Panc1 (cell line): ENCODE data around the gene KCNIP4. TPM values are rescaled to one million over a fixed set of nuclear protein-coding genes. Genes with fewer than 3 reads are reported as not detected.

ENCODE experiments used
- ATAC-seq: fragments of 200-7000 bp; cut with Tn5 transposase; 2 replicates; pipeline ENCODE4 v1.9.1; 2020; ENCODE audit warnings: mild to moderate bottlenecking, moderate library complexity
- BruUV-seq: library from RNA; stranded (reverse); fragments of 400-500 nt; replicated peaks from 2 replicates; lab custom pipeline; 2021; lab: Mats Ljungman, UMichigan
- CTCF ChIA-PET: fragments of 300-600 bp; sonication (Branson Sonifier 250); formaldehyde crosslinking; loops from one replicate; lab custom pipeline; 2022; ENCODE audit warnings: antibody characterized with exemption; lab: Charles Lee
- POLR2A ChIA-PET: fragments of 300-600 bp; sonication (Branson Sonifier 250); formaldehyde crosslinking; loops from one replicate; lab custom pipeline; 2022; ENCODE audit warnings: antibody characterized with exemption; lab: Charles Lee
- DNase-seq: peaks from one replicate; pipeline ENCODE4 v3.0.0-alpha.2; 2010; ENCODE audit warnings: low read depth, low spot score
- H3K27ac ChIP-seq: 2 replicates; pipeline ENCODE4 v1.5.1; 2011; ENCODE audit warnings: mild to moderate bottlenecking, low read length, inconsistent platforms
- H3K27me3 ChIP-seq: fragments of 200-500 bp; sonication (Bioruptor generic); 2 replicates; pipeline ENCODE4 v1.6.0; 2014; ENCODE audit warnings: low read length, inconsistent platforms; ENCODE audit not compliant: control insufficient read depth, insufficient read depth
- H3K36me3 ChIP-seq: fragments of 200-500 bp; sonication (Bioruptor generic); 2 replicates; pipeline ENCODE4 v1.5.1; 2014; ENCODE audit warnings: inconsistent platforms, mild to moderate bottlenecking, low read length, moderate library complexity; ENCODE audit not compliant: control insufficient read depth, insufficient read depth
- H3K4me1 ChIP-seq: 2 replicates; pipeline ENCODE4 v1.5.1; 2011; ENCODE audit warnings: inconsistent platforms, mild to moderate bottlenecking, low read length, moderate library complexity; ENCODE audit not compliant: control insufficient read depth, insufficient read depth
- H3K4me3 ChIP-seq, 2 experiments: 2 replicates each; pipeline ENCODE4 v1.5.1; 2011 to 2012; ENCODE audit warnings: low read depth in 2 of 2, low read length in 2 of 2, mild to moderate bottlenecking in 2 of 2, inconsistent platforms in 1 of 2, moderate library complexity in 1 of 2
- H3K9me3 ChIP-seq: fragments of 200-500 bp; sonication (Bioruptor generic); 2 replicates; pipeline ENCODE4 v1.5.1; 2014; ENCODE audit warnings: low read depth, mild to moderate bottlenecking, inconsistent platforms, low read length, moderate library complexity; ENCODE audit not compliant: control insufficient read depth, insufficient read depth
- CTCF ChIP-seq: fragments of 450-650 bp; IDR thresholded peaks from 2 replicates; pipeline ENCODE4 v1.5.1; 2017; ENCODE audit warnings: mild to moderate bottlenecking
- POLR2AphosphoS5 ChIP-seq: IDR thresholded peaks from 2 replicates; pipeline ENCODE4 v1.6.1; 2012; ENCODE audit warnings: mild to moderate bottlenecking, low read depth, low read length, moderate library complexity
- REST ChIP-seq, 2 experiments: IDR thresholded peaks; 2 replicates each; pipeline ENCODE4 v1.6.1; 2011 to 2012; ENCODE audit warnings: low read depth in 2 of 2, control low read depth in 1 of 2, low read length in 1 of 2, mild to moderate bottlenecking in 1 of 2, moderate library complexity in 1 of 2; ENCODE audit not compliant: insufficient read depth in 1 of 2
- SIN3A ChIP-seq: IDR thresholded peaks from 2 replicates; pipeline ENCODE4 v1.6.1; 2012; ENCODE audit warnings: low read depth, mild to moderate bottlenecking, low read length, moderate library complexity, borderline replicate concordance; ENCODE audit not compliant: insufficient read depth
- TCF7L2 ChIP-seq: IDR thresholded peaks from 2 replicates; pipeline ENCODE4 v1.6.1; 2011; ENCODE audit warnings: mild to moderate bottlenecking, low read depth, low read length, inconsistent platforms
- in situ Hi-C: cut with HindIII; loops from 2 replicates; pipeline ENCODE4 v1.10.0; 2016; ENCODE audit warnings: low sequenced_read_pairs, low pct_unique_long_range_greater_than_20kb
- intact Hi-C: fragments of 100-400 bp; cut with micrococcal nuclease; formaldehyde crosslinking; loops from one replicate; pipeline ENCODE4 v1.10.0; 2022; ENCODE audit not compliant: unreplicated experiment
- total RNA-seq: library from RNA; stranded (reverse); gene quantifications from one replicate; pipeline ENCODE4 v1.2.1, GENCODE V29; 2021; ENCODE audit not compliant: unreplicated experiment

KCNIP4 gene
- total RNA-seq, 1 experiment from 2014 or later = not detected

- H3K9me3 ChIP-seq = no peaks in the 10 kb centered on the region
- intact Hi-C loops (no loop called here), in situ Hi-C loops (no loop called here)
- H3K36me3 ChIP-seq = peaks cover 8% of the 10 kb centered on the region
- ATAC-seq (peak; percentile 100), DNase-seq (peak; percentile 55)
- ChIA-PET POLR2A (no interaction called here), CTCF (interaction anchor here (0.6 kb wide), 1 partner anchor 25 kb away, joined by 3 read pairs; no protein-coding TSS in a partner anchor)
- H3K27ac ChIP-seq = peak within 1 kb of the TSS; percentile 87
- H3K4me3 ChIP-seq = peak within 1 kb of the TSS; percentile 79 to 85
- no TSS peak for BruUV-seq
- H3K27me3 ChIP-seq = no peaks in the 10 kb centered on the region
- peaks cover 6% of the 10 kb centered on the region; the same call in 1 of the 2 replicates for H3K4me1 ChIP-seq
- TF ChIP-seq SIN3A = 0 out of 2 replicates have a peak, but pooled peaks have one; percentile 69
- no peak for TF ChIP-seq REST (IDR thresholded peaks at IDR 0.05; ENCODE audit: insufficient read depth in 1 of 2, low read depth in 2 of 2, low read length in 1 of 2)
- peak; percentile 48; the same call in 1 of the 2 replicates for TF ChIP-seq TCF7L2
- TF ChIP-seq POLR2AphosphoS5 = peak; percentile 68
- no peak for TF ChIP-seq CTCF
These were observed 1248.4 kb downstream of the KCNIP4 start, which contains the start of gene PACRGL for GRCh38 chr4:20700007-20700761. Gene PACRGL, plus strand, starts transcription at chr4:20700458. Its CDS starts 4,024 bp downstream, at chr4:20704482.

GRCh38 chr4:20698820-20699219 lies 1249.8 kb downstream of the KCNIP4 start:
- CTCF ChIA-PET = no interaction called here
- Histone ChIP-seq H3K4me3 (no peak overlapping the region), H3K36me3 (peaks cover 6% of the 10 kb centered on the region; the same call in 1 of the 2 replicates), H3K4me1 (peaks cover 6% of the 10 kb centered on the region; the same call in 1 of the 2 replicates), H3K9me3 (no peaks in the 10 kb centered on the region), H3K27ac (no peak overlapping the region), H3K27me3 (no peaks in the 10 kb centered on the region)
- ATAC-seq (no peak), DNase-seq (no peak)
- in situ Hi-C loops = no loop called here
- BruUV-seq = no TSS peak
- intact Hi-C loops = no loop called here
- POLR2A ChIA-PET = no interaction called here
- TF ChIP-seq POLR2AphosphoS5 (no peak), REST (IDR thresholded peaks at IDR 0.05; ENCODE audit: insufficient read depth in 1 of 2, low read depth in 2 of 2, low read length in 1 of 2) (no peak), CTCF (no peak), TCF7L2 (no peak), SIN3A (no peak)
